Thymus (tissue), 11 donors: ENCODE measurements around the gene HSH2D. TPM values are rescaled to one million over a fixed set of nuclear protein-coding genes. Genes with fewer than 3 reads are reported as not detected.

Experiments
- DNase-seq, 9 donors: peaks; one replicate each; pipeline ENCODE4 v3.0.0-alpha.2; 2013; ENCODE audit warnings: low spot score in 9 of 9, low read depth in 6 of 9, missing footprints in 1 of 9
- H3K27ac ChIP-seq, 2 donors: one replicate each; pipeline ENCODE4 v1.5.1; 2013; ENCODE audit warnings: control low read depth in 1 of 2, low read depth in 1 of 2, low read length in 1 of 2, mild to moderate bottlenecking in 1 of 2, moderate library complexity in 1 of 2
- H3K27me3 ChIP-seq, 2 donors: one replicate each; pipeline ENCODE4 v1.5.1; 2013; ENCODE audit warnings: low read length in 1 of 2; ENCODE audit not compliant: control insufficient read depth in 2 of 2, insufficient read depth in 1 of 2
- H3K36me3 ChIP-seq, 2 donors: one replicate each; pipeline ENCODE4 v1.5.1; 2013; ENCODE audit warnings: low read length in 1 of 2, mild to moderate bottlenecking in 1 of 2, moderate library complexity in 1 of 2; ENCODE audit not compliant: control insufficient read depth in 2 of 2, insufficient read depth in 2 of 2
- H3K4me1 ChIP-seq, 2 donors: one replicate each; pipeline ENCODE4 v1.5.1; 2013; ENCODE audit warnings: low read length in 2 of 2; ENCODE audit not compliant: control insufficient read depth in 2 of 2, insufficient read depth in 2 of 2
- H3K4me3 ChIP-seq, 2 donors: one replicate each; pipeline ENCODE4 v1.5.1; 2013; ENCODE audit warnings: low read length in 2 of 2, control low read depth in 1 of 2, mild to moderate bottlenecking in 1 of 2
- H3K9me3 ChIP-seq, 2 donors: one replicate each; pipeline ENCODE4 v1.5.1; 2013; ENCODE audit warnings: low read length in 1 of 2, mild to moderate bottlenecking in 1 of 2; ENCODE audit not compliant: control insufficient read depth in 2 of 2, insufficient read depth in 1 of 2
- WGBS: extraction: QIAGEN DNeasy Blood & Tissue Kit; methylation state at CpG from one replicate; pipeline ENCODE4 v1.1.7; 2013; 5-methylcytosine and 5-hydroxymethylcytosine counted together
- polyA plus RNA-seq: library from polyadenylated mRNA; stranded (reverse); fragments of 200-250 nt; gene quantifications from one replicate; pipeline ENCODE4 v1.2.3, GENCODE V29; 2013
- total RNA-seq: library from RNA; stranded (reverse); fragments of 120-200 nt; gene quantifications from one replicate; pipeline ENCODE4 v1.2.4, GENCODE V29; 2013
- donor health status: healthy.

Gene HSH2D
- total and polyA plus RNA-seq, 2 donors, result 17.1 to 40.4 TPM

- Histone ChIP-seq H3K36me3 (peaks cover 62 to 65% of the 10 kb centered on the region in 2 donors), H3K27ac (no peak overlapping the region), H3K4me3 (no peak overlapping the region), H3K27me3 (no peaks in the 10 kb centered on the region), H3K4me1 (peaks cover 0 to 6% of the 10 kb centered on the region in 2 donors), H3K9me3 (no peaks in the 10 kb centered on the region)
- WGBS, result over 99% methylated on average over 4 of the region's 4 CpGs
- no peak for DNase-seq
Observed at GRCh38 chr19:16100524-16100923, 43.0 kb upstream of the HSH2D start.

GRCh38 chr19:16104722-16105121 lies 38.8 kb upstream of the HSH2D start:
- peaks cover 28 to 37% of the 10 kb centered on the region in 2 donors for H3K36me3 ChIP-seq
- H3K4me3 ChIP-seq, result no peak overlapping the region
- no peaks in the 10 kb centered on the region for H3K27me3 ChIP-seq
- H3K4me1 ChIP-seq, result peaks cover 0 to 2% of the 10 kb centered on the region in 2 donors
- no peaks in the 10 kb centered on the region for H3K9me3 ChIP-seq
- no peak overlapping the region for H3K27ac ChIP-seq
- no peak for DNase-seq
- 97% methylated on average over 6 of the region's 6 CpGs for WGBS

DNA sequence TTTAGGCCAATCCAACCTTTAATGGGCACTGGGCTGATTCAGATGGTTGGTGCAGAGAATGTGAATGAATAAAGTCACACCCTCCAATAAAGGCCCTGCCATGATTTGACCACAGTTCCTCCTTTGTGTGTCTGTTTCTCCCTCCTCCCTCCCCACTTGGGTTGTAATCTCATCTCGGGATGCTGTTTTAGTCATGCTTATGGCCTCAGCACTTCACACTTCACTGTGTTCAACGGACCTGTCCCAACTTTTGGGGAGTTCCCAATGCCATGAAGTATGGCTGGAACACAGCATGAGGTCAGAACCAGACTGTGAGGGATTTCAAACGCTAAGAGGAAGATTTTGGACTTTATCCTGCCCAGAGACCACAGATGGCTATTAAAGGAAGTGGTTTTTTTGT lies 37.4 kb upstream of the HSH2D start:
- no peak for DNase-seq
- H3K4me1 ChIP-seq, result peaks cover 0 to 8% of the 10 kb centered on the region in 2 donors
- WGBS, result 47% methylated on average over 3 of the region's 3 CpGs
- H3K4me3 ChIP-seq, result no peak overlapping the region
- H3K9me3 ChIP-seq, result no peaks in the 10 kb centered on the region
- no peak overlapping the region for H3K27ac ChIP-seq
- H3K36me3 ChIP-seq, result peaks cover 18 to 24% of the 10 kb centered on the region in 2 donors
- no peaks in the 10 kb centered on the region for H3K27me3 ChIP-seq

- Histone ChIP-seq H3K4me1 (peaks cover 9 to 23% of the 10 kb centered on the region in 2 donors), H3K27ac (peak within 1 kb of the TSS; percentile 77 to 86), H3K36me3 (peaks cover 15 to 24% of the 10 kb centered on the region in 2 donors), H3K9me3 (no peaks in the 10 kb centered on the region), H3K27me3 (no peaks in the 10 kb centered on the region), H3K4me3 (peak within 1 kb of the TSS; percentile 56 to 97)
- peak; percentile 89 to 99 (median 97) for DNase-seq
- 1% methylated on average over 81 of the region's 81 CpGs for WGBS
Observed at GRCh38 chr19:16111160-16111908, 32.2 kb upstream of the HSH2D start, which contains the start of gene RAB8A. Gene RAB8A, plus strand, starts transcription at chr19:16111889. Its CDS starts 13 bp downstream, at chr19:16111902.

DNA sequence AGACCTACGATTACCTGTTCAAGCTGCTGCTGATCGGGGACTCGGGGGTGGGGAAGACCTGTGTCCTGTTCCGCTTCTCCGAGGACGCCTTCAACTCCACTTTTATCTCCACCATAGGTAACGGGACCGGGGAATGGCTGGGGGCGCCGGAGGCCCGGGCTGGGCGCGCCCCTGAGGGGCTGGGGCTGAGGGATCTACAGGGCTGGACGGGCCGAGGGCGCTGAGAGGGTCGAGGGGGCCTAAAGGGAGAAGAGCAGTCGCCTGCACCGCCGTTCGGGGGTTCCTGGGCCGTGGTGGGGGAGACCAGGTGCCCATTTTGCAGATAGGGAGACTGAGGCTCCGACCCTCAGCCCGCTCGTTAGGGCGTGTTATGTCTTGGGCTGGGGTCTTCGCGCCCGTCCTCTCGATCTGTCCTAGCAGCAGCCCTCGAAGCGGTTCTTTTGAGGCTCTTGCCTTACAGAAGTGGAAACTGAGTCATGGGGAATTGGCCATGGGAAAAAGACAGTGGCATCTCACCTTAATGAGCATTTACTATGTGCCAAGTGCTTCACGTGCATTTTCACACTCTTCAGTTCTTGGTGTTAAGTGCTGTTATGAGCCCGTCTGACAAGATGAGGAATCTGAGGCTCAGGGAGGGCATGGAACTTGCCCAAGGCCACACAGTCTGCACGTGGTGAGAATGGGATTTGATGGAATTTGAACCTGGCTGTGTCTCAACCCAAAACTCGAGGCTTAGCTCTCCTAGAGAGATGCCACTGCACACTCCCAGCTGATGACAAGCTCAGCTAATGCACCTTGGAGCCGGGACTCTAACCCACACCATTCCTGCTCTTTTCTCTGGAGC lies 31.4 kb upstream of the HSH2D start:
- no peaks in the 10 kb centered on the region for H3K9me3 ChIP-seq
- peaks cover 9 to 23% of the 10 kb centered on the region in 2 donors for H3K4me1 ChIP-seq
- DNase-seq, result no peak
- peaks cover 18 to 25% of the 10 kb centered on the region in 2 donors for H3K36me3 ChIP-seq
- H3K4me3 ChIP-seq, result peak overlapping the region; percentile 56 to 97
- 3% methylated on average over 37 of the region's 37 CpGs for WGBS
- H3K27me3 ChIP-seq, result no peaks in the 10 kb centered on the region
- peak overlapping the region; percentile 77 to 86 for H3K27ac ChIP-seq

- Histone ChIP-seq H3K9me3 (no peaks in the 10 kb centered on the region), H3K27me3 (no peaks in the 10 kb centered on the region), H3K4me1 (peaks cover 9 to 24% of the 10 kb centered on the region in 2 donors), H3K4me3 (peak overlapping the region; percentile 56 to 97), H3K27ac (no peak overlapping the region), H3K36me3 (peaks cover 24 to 27% of the 10 kb centered on the region in 2 donors)
- 48% methylated on average over 2 of the region's 2 CpGs for WGBS
- DNase-seq, result no peak
Observed at GRCh38 chr19:16112778-16113177, 30.7 kb upstream of the HSH2D start.

- Histone ChIP-seq H3K4me3 (no peak overlapping the region), H3K27me3 (no peaks in the 10 kb centered on the region), H3K36me3 (peaks cover 34 to 37% of the 10 kb centered on the region in 2 donors), H3K4me1 (peaks cover 9 to 30% of the 10 kb centered on the region in 2 donors), H3K9me3 (no peaks in the 10 kb centered on the region), H3K27ac (no peak overlapping the region)
- WGBS, result 93% methylated on average over 3 of the region's 3 CpGs
- no peak for DNase-seq
Observed at GRCh38 chr19:16113727-16114126, 29.8 kb upstream of the HSH2D start.

DNA sequence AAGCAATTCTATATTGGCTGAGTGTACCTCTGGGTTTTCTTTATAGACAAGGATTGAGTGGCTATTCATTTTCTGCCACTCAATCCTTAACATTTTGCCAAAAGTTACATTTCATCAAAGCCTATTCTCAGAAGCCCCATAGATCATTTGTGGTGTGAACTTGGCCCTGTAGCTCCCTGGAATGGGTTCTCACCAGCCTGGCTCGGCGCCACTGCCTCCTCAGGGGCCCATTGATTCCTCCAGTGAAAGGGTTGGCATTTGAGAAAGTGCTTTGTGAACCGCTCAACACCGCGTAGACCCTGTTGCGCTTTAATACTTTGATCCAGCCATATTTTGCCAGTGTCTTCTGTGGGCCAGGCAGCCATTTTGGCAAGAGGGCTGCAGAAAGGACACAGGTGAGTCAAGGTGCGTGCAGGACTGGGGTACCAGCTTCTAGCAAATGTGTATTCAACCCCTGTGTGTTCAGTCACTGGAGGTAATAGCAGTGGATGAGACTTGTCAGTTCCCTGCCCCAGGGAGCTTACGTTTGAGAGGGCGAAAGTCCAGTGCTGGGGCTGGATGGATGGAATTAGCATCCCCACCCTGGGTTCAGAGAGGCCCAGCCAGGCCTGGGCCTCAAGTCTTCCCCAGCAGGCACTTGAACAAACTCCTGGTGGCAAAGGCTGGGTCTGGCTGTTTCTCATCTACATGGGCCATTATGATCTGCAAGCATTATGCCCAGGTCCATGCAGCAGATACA lies 28.0 kb upstream of the HSH2D start:
- Histone ChIP-seq H3K9me3 (no peaks in the 10 kb centered on the region), H3K27ac (no peak overlapping the region), H3K4me3 (no peak overlapping the region), H3K36me3 (peaks cover 45 to 47% of the 10 kb centered on the region in 2 donors), H3K27me3 (no peaks in the 10 kb centered on the region), H3K4me1 (peaks cover 9 to 32% of the 10 kb centered on the region in 2 donors)
- 98% methylated on average over 9 of the region's 9 CpGs for WGBS
- DNase-seq, result no peak
